GM13977 (cell line): ENCODE results near the gene IPO13.
A peak's percentile ranks its signal among the peaks of the same experiment; 100 is the strongest.

Experiments
- DNase-seq: peaks from one replicate; pipeline ENCODE4 v3.0.0; 2012; ENCODE audit warnings: low spot score
- in situ Hi-C: fragments of 300-500 bp; cut with MboI; formaldehyde crosslinking; loops from one replicate; pipeline ENCODE4 v1.12.0; 2022; ENCODE audit warnings: low sequenced_read_pairs, low pct_unique_long_range_greater_than_20kb, mixed read lengths, inconsistent platforms; ENCODE audit not compliant: unreplicated experiment
- TF ChIP-seq, protein P1 (sequence below): IDR thresholded peaks from 2 replicates; pipeline ENCODE4 v1.5.1; 2012; ENCODE audit warnings: mild to moderate bottlenecking, control low read depth; ENCODE audit not compliant: insufficient read depth; ENCODE audit errors: extremely low read depth, missing control alignments

Gene IPO13

DNA sequence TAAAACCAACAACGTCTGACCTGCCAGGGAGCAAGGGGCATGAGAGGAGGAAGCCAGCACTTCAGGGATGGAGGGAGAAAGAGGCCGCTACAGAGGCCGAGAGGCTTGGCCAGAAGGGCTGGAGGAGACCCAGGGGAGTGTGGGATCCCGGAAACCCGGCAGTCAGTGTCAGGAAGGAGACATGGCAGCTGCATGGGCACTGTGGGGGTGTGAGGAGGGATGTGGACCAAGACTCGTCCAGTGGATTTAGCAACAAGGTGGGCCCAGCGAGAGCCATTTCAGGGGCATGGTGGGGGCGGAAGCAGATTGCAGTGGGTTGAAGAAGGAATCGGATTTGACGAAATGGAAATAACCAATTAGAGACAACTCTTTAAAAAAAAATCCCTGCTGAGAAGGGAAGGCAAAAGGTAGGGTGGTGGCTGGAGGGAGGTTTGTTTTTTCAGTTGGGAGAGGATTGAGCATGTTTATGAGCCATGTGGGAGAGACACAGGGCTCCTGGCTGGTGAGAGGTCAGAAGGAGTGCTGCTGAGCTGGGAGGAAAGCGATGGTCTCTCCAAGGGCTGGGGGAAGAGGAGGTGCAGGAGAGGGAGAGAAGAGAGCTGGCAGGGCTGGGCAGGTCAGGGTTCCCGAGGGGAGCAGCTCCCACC is 36.6 kb downstream of the IPO13 start:
- in situ Hi-C loops: no loop called here
- TF ChIP-seq, protein P1, sequence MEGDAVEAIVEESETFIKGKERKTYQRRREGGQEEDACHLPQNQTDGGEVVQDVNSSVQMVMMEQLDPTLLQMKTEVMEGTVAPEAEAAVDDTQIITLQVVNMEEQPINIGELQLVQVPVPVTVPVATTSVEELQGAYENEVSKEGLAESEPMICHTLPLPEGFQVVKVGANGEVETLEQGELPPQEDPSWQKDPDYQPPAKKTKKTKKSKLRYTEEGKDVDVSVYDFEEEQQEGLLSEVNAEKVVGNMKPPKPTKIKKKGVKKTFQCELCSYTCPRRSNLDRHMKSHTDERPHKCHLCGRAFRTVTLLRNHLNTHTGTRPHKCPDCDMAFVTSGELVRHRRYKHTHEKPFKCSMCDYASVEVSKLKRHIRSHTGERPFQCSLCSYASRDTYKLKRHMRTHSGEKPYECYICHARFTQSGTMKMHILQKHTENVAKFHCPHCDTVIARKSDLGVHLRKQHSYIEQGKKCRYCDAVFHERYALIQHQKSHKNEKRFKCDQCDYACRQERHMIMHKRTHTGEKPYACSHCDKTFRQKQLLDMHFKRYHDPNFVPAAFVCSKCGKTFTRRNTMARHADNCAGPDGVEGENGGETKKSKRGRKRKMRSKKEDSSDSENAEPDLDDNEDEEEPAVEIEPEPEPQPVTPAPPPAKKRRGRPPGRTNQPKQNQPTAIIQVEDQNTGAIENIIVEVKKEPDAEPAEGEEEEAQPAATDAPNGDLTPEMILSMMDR: no peak
- DNase-seq: no peak

DNA sequence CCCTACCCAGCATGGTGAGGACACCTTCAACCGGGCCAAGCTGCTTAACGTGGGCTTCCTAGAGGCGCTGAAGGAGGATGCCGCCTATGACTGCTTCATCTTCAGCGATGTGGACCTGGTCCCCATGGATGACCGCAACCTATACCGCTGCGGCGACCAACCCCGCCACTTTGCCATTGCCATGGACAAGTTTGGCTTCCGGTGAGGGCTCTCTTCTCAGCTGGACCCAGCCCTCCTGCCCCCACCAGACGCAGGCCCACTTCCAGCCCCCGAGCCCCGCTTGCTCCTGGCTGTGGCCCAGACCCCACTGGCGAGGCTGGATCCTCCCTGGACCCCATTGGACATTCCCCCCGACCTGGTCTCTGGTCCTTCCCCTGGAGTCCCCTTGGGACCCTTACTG is 38.1 kb downstream of the IPO13 start:
- TF ChIP-seq, protein P1: no peak
- DNase-seq: no peak
- in situ Hi-C loops: no loop called here

DNA sequence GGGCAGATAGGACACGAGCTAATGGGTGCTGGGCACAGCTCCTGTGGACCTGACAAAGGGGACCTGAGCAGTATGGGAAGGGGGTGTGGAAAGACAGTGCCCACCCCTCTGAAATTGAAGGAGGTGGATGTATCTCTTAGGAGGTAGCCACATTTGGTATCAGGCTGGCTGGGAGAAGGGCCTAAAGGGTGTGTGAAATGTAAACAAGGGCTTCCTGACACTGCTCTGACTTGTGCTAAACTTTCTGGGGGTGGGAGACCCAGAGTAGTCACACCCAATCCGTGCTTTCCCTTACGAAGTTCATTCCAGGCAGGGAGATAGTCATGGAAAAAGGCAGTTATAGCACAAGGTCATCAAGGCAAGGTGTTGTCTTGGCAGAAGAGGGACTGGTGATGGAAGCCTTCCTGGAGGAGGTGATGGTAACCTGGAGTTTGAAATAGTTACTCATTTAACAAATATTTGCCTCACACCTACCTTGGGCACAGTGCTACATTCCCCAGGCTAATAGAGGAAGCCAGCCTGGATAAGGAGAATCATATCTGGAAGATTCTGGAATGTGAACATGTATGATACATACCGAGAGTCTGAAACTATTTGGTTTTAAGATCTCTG is 39.3 kb downstream of the IPO13 start:
- no peak for DNase-seq
- TF ChIP-seq, protein P1: no peak
- in situ Hi-C loops: no loop called here

DNA sequence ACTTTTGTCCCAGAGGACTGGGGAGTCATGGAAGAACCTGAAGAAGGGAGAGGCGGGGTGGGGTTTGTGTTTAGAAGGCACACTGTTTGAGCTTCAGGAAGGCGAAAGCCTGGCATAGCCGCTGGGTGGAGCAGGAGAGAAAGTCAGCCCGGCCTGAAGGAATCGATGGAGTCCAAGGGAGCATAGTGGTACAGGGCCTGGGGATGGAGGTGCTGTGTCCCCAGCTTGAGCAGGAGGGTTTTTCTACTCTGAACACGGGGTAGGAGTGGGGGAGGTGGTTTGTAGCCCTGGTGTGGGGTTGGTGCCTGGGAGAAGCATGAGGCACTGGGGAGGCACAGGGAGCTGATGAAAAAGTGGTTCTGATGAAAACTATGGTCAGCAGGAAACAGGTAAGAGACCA is 40.0 kb downstream of the IPO13 start:
- TF ChIP-seq, protein P1: no peak
- no peak for DNase-seq
- in situ Hi-C loops: no loop called here

DNA sequence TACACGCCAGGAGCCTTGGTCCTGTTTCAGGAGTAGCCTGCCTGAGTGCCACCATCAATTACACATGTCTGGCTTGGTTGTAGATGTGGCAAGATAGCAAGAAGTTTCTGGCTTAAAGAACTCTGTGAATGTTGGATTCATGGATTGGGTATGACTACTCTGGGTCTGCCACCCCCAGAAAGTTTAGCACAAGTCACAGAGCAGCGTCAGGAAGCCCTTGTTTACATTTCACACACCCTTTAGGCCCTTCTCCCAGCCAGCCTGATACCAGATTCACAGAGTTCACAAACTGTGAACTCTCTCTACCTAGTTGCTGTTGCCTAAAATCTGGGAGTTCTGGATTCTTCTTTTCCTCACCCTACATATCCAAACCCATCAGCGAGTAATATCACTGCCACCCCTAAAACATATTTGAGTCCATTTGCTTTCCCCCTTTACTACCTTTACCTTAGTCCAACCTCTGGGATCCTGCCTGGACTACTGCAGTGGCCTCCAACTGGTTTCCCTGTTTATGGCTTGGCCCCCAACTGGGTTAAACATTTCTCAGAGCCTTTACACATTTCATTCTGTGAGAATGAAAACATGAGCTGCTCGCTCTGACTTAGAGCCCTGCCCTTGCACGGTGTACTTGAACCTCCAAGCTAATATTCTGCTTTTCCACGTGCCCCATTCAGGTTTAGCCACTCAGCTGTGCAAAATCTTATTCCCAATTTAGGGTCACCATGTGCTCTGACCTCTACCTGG is 40.6 kb downstream of the IPO13 start:
- no peak for DNase-seq
- TF ChIP-seq, protein P1: no peak
- in situ Hi-C loops: no loop called here

DNA sequence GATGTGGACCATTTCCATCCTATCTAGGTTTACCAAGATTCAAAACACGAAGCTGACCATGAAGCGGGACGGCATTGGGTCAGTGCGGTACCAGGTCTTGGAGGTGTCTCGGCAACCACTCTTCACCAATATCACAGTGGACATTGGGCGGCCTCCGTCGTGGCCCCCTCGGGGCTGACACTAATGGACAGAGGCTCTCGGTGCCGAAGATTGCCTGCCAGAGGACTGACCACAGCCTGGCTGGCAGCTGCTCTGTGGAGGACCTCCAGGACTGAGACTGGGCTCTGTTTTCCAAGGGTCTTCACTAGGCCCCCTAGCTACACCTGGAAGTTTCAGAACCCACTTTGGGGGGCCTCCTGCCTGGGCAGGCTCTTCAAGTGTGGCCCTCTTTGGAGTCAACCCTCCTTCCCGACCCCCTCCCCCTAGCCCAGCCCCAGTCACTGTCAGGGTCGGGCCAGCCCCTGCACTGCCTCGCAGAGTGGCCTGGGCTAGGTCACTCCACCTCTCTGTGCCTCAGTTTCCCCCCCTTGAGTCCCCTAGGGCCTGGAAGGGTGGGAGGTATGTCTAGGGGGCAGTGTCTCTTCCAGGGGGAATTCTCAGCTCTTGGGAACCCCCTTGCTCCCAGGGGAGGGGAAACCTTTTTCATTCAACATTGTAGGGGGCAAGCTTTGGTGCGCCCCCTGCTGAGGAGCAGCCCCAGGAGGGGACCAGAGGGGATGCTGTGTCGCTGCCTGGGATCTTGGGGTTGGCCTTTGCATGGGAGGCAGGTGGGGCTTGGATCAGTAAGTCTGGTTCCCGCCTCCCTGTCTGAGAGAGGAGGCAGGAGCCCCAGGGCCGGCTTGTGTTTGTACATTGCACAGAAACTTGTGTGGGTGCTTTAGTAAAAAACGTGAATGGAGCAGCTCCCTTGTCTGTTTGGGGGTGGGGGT is 43.8 kb downstream of the IPO13 start:
- in situ Hi-C loops: no loop called here
- TF ChIP-seq, protein P1: peak; percentile 25
- DNase-seq: no peak
